HG02973 (cell line): ENCODE measurements around the gene TSPAN33.

Source experiments
- ATAC-seq: cut with Tn5 transposase; IDR thresholded peaks from one replicate; pipeline ENCODE4 v1.9.1; 2021; ENCODE audit warnings: moderate library complexity; ENCODE audit not compliant: unreplicated experiment

TSPAN33 gene

DNA sequence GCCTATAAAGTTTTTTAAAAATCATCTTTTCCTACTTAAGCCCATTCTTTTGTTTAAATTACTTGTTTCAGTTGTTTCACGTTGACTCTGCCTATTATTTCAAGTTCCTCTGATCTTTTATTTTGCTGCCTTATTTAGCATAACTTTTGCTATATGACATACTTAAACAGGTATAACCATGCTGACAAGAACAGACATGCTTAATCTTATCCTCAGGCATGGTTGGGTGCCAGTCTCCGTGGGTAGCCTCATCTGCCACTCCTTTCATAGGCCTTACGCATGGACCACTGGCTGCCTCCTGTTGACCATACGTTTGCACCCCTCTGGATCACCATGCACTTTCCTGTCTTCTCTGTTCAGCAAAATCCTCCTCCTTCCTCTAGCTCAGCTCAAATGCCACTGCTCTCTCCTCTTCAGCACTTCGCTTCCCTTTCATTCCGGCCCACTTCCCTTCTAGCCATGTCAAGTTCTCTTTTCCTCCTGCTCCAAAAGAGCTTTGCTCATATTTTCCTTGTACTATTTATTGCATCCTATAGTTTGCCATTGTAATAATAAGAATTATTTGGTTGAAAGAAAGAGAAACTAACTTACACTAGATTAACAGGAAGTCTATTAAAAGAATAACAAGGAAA, 10.0 kb upstream of the TSPAN33 start:
- no peak for ATAC-seq

DNA sequence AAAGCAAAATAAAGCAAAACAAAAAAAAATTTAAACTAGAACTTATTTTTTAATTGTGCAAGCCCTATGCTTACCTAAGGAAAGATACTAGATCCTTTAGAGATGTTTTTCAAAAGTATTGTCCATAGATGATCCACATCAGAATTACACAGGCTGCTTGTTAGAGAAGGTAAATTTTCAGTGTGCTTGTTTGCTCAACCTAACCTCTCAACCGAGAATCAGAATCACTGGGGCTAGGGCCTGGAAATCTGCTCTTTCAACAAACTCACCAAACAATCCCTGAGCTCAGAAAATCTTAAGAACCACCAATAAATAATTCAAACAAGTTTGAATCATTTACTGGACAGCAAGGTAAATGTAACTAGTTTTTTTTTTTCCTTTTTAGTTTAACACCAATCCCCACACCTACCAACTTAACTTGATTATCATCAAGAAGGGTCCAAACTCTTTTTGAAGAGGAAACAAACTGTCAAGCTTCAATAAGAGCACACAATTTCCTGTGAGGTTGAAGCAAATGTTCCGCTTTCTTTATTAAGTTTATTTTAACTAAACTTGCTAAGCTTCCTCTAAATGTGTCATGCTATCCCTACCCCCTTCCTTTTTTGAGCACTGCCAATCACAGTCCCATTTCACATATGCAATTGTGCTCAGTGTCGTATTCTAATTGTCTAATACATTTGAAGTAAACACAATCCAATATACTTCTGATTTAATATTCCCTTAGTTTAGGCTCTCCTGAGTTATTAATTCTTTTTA, 7.4 kb upstream of the TSPAN33 start:
- ATAC-seq: no peak

DNA sequence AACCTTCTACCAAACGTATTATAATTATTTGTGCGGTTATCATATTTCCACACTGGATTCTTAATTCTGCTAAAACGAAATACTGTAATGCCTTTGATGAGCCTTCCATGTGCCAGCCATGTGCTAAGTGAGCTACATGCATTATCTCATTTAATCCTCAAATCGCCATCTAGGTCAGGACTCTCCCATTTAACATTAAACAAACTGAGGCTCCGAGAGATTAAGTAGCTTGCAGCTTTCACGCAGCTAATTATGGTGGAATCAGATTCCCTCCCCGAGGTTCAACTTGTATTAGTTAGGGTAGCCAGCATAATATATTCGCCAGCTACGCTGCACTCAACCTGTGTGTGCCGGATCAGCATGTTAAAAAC, 798 bp upstream of the TSPAN33 start:
- ATAC-seq: no peak

DNA sequence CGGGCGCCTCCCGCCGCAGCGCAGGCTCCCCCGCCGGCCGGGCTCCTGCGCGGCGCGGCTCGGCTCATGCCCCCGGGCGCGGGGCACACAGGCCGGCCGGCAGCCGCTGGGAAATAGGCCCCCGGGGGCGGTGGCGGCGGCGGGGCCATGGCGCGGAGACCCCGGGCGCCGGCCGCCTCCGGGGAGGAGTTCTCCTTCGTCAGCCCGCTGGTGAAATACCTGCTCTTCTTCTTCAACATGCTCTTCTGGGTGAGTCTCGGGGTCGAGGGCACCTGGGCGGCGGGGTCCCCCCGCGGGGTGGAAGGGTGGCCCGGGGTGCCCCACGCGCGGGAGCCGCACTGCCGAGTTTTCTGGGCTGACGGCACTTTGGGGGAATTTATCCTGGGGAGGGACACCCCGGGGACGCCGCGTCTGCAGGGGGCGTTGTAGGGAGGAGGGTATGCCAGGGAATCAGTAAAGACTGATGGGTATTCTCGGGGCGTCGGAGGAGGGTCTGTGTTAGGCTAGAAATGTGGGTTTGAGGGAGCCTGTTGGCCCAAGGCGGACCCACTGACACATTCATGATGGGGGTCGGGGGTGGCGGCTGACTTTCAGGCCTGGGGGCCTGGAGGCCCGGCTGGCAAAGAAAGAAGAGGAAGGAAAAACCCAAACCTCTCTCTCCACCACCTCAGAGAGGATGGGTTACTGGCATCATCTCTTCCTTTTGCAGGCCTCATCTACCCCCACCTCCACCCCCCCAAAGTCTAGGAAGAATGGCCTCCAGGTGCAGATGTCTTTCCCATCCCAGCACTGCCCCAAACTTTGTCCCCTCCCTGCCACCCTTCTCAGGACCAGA, 544 bp downstream of the TSPAN33 start:
- ATAC-seq: peak; percentile 7

DNA sequence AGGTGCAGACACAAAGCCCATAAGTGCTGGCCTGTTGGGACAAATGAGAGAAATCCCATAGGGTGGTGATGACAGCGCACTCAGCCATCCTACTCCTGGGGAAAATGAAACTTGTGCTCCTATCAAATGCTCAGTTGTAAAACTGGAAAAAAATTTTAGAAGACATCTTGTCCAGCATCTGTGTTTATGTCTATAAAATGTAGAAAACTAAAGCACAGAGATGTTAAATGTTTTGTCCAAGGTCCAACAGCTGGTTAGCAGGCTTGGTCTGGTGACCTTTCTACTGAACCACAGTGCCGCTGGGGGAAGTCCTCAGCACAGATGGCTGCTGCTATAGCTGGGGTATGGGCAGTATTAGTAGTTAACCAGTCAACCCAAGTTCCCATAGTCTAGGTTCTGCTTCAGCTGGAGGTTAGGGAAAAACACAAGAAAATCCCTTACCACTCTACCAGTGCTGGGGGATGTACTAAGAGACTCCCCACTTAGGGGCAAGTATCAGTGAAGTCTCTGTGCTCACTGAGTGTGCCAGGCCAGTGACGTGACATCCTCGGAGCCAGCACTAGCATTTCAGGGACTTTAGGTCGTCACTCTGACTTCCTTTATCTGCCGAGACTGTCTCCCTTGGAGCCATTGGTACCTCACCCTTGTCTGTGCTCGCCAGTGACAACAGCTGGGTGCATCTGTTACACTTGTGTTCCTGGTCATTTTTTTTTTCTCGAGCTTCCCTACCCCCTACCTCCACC, 1.9 kb downstream of the TSPAN33 start:
- peak; percentile 71 for ATAC-seq

DNA sequence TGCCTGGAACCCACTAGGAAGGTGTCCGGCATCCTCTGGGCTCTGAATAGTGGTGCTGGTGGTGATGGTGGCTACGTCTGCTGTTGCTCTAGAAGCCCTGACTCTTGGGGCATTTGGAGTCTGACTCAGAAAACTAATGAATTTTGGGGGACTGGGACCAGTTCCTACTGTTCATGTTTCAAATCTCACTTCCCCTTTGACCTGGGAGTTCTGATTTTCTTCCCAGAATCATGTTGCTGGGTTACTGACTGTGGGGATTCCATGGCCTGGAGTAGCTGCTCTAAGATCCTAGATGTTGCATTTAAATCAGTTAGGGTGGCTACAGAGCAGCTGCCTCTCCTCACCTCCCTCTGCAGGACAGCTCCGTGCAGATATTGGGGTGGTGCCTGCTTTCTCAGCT, 3.2 kb downstream of the TSPAN33 start:
- no peak for ATAC-seq

DNA sequence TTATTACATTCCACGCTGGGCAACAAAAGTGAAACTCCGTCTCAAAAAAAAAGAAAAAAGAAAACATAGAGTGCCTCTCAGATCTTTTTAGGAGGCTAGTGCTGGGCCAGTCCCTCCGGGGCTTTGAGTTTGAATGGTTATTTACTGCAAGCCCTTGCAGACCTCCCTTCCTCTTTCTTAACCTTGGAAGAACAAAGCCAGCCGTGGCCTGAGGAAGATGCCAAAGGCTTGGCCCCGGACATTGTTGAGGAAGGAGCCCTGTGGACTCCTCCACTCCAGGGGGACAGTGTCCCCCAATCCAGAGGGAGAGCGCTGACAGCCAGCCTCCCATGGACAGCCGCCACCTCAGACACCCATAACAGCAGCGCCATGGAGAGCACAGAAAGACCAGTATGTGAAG, 5.0 kb downstream of the TSPAN33 start:
- ATAC-seq: no peak

DNA sequence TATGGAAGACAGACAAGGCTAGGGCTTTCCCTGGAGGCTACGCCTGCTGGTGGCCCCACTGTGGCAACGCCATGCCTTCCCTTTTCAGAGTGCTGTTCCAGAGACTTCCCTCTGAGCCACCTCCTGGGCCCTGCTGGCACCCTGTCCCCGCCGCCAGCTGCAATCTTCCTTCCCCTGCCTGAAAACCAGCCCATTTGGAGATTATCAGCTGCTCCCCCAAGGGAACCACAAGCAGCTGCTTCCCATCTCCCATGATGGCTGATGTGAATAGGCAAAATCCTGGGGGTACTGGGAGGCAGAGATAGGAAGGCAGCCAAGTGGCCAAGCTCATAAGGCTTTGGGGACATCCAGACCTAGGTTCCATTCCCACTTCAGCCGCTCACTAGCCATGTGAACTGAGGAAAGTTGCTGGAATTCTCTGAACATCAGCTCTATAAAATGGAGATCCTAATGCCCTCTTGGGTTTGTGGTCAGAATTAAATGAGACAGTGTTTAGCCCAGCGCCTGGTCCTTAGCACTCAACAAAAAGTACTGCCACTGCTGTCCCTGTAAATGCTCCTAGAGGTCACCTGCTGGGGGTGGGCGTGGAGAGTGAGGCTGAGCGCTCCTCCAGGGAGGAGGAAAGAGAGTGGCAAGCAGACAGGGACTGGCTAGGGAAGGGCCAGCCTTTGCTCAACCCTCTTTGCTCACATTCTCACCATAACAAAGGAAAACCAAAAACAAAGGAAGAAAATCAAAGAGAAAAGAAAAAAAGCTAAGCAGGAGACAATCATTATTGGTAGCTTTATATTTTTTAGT, 5.9 kb downstream of the TSPAN33 start:
- ATAC-seq: no peak

DNA sequence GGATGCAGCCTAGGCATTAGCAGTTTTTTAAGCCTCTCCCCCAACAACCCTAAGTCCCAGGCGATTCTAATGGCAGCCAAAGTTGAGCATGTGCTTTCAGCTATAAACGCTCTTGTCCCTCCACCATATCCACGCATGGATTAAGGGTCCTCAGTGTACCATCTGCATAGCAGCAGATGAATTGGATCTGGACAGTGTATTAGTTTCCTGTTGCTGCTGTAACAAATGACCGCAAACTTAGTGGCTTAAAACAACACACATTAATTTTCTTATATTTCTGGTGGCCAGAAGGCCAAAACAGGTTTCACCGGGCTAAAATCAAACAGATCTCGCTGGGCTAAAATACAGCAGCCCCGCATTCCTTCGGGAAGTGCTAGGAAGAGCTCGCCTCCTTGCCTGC, 13.1 kb downstream of the TSPAN33 start:
- ATAC-seq: no peak

DNA sequence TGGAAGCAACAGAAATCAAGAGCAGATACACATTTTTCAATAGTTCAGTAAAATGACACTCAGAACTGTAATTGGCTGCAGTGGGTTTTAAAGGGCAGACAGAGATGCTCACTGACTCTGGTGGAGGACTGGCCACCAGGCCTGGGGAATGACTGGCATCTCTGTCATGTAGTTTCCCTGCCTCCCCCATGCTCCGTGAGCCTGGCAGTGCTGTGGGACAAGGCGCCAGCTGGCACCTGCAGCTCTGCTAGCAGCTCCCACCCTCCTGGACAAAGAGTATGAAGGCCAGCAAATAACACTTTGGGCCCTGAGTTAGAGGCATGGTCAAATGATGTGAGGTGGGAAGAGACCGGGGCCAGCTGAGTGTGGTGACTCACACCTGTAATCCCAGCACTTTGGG, 15.0 kb downstream of the TSPAN33 start:
- no peak for ATAC-seq

DNA sequence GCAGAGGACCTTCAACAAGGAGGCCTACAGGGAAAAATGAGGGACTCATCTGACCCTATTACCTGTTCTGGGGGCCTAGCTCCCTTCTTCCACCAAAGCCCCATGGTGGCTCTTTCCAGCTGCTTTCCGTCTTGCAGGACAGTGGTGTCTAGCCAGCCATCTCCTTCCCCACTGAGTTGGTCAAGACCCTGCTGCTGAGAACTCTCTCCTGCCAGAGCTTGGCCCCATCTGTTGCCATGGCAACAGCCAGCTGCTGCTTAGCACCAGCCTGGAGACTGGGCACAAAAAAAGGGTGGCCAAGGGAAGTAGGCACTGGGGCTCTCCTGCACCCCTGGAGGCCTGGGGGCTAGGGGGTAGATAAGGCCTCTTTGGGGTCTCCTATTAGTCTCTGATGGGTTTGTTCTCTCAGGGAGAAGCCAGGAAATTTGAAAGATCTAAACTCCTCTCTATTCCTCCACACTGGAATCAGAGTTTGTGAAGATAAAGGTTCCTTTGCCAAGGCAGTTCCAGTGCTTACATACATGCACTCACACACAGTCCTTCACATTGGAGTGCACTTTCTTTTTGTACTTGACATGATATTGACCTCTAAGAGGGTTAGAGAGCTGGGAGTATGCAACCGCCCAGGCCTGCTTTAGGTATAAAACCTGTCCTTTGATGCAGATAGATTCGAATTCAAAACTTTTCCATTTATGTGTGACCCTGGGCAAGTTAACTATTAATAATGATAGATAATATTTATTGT, 15.8 kb downstream of the TSPAN33 start:
- ATAC-seq: no peak

DNA sequence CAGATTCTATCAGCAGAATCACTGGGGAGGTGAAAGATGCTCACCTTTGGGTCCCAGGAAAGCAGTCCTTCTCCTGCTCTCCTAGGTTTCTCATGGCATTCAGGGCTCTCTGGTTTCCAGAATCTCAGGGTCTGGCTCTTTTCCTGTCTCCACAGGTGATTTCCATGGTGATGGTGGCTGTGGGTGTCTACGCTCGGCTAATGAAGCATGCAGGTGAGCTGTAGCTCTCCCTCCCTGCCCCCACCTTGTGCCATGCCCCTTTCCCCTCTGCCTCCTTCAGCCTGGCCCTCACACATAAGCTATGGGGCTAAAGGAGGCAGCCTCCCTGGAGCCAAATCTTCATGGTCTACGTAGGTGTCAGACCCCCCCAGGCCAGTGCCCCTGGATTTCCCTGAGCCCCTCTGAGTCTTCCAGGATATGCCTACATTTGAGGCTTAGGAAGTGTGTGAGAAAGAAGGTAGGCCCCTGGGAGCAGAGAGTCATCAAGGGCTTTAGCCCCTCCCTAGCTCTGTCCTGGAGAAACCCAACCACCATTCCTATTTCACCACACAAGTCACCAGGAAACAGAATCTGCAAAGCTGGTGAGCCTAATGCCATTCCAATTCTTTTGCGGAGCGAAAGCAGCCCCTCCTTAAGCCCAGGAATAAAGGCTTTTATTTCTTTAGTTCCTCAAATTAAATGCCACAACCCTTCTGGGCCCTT, 17.2 kb downstream of the TSPAN33 start:
- no peak for ATAC-seq

DNA sequence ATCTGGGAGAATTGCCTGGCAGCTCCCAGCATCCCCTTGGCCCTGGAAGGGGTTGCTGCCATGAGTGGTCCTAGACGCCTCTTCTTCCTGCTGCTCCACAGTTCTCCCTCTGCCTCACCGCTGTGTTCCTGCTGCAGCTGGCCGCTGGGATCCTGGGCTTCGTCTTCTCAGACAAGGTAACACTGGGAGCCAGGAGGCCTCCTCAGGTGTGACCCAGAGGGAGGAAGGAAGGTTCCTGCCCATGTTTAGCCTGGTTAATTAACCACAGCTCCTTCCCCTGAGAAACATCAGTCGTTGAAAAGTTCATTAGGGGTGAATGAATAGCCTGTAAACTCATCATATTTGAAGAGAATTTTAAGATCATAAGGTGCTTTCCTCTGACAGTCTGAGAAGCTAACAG, 18.2 kb downstream of the TSPAN33 start:
- ATAC-seq: no peak

DNA sequence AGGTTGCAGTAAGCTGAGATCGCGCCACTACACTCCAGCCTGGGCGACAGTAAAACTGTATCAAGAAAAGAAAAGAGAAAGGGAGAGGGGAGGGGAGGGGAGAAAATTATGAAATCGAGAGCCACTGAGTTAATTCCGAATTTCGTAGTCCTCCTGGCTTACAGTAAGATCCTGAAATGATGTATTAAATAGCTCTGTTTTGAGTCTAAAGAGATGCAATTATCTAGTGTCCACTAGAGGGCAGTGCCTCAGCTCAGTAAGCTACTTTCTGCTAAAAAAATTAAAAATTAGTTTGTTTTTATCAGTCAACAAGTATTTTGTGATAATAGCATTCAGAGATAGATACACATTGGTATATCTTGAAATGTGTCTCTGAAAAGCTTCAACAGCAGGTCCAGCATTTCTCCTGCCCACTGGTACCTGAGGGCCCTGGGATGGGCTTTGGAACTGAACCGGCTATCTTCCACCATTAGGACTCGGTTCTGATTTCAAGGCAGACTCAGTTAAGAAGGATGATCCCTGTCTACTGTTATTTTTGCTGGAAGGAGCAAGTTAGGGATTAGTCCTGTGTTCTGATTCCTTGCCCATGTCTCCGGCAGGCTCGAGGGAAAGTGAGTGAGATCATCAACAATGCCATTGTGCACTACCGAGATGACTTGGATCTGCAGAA, 19.5 kb downstream of the TSPAN33 start:
- ATAC-seq: no peak

DNA sequence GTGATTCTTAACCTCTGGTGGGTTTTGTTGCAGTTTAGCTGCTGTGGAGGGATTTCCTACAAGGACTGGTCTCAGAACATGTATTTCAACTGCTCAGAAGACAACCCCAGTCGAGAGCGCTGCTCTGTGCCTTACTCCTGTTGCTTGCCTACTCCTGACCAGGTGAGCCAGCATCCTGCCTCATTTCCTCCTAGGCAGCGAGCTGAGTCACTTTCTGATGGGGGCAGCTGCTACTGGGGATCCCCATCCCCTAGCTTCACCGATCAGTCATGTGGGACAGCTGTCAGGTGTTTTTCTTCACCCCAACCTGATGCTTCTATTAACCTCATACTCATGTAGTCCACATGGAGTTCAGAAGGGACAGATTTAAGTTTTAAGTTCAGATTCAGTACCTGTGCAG, 22.2 kb downstream of the TSPAN33 start:
- ATAC-seq: peak; percentile 41

DNA sequence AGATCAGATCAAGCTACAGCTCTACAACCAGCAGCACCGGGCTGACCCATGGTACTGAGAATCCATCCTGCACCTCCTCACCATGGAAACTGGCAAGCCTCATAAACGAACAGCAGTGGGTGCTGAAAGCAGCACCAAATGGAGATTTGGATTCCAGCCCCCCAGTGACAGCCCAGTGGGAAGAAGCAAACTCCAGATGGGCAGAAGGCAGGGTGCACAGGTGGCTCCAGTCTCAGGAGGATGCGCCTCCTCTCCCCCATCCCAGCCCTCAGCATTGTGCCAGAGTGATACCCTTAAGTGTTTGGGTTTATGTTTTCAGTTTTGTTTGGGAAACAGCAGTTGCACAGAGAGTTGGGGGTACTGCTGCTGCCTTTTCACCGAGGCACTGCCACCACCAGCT, 23.3 kb downstream of the TSPAN33 start:
- ATAC-seq: no peak

DNA sequence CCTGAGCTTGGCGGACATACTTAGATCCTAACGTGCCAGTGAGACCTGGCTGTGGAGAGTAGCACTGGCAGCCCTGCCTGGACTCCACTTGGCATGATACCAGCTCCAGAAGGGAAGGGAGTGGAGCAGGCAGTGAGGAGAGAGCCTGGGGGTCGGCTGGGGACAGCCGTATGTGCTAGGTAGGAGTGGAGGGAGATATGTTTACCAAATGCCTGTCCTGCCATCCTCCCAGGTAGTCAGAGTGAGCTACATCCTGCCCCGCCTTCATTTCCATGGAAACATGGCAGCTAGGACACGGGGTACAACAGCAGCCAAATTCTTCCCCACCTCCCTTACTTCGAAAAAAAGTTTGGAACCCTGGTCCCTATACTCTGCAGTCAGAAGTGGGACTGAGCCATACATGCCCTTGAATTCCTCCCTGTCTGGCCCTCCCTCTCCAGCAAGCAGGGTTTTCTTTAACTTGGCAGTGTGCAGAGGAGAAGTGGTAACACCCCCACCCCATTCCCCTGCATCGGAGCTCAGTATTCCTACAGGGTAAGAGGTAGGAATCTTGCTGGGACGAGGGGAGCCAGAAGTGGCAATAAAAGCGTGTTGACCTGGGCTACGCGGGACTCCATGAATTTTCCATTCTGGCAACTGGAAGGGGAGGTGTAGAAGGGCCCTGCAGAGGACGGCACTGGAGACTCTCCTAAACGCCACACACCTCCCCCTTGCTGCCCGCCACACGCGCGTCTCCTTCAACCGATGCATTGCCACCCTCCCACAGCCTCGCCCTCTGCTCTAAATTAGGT, 23.9 kb downstream of the TSPAN33 start:
- ATAC-seq: no peak

DNA sequence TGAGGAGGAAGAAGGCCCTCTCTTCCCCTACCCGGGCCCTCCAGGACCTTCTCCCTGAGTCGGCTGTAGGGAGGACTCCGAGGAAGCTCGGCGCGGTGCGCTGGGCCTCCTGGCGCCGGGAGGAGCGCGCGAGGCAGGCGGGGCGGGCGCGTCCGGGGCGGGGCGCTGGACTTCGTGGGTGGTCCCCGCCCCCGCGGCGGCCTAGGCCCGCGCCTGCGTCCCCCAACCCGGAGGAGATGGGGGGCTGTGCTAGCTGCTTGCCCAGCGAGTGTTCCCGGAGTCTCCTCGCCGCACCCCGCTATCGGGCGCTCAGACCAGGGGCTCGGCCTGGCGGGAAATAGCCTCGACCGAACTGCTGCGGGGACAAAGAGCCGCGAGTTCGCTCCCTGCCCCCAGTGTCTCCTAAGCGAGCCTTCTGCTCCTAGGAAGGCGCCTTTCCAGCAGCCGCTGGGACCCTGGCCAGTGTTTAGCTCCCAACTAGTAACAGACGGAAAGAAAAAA, 24.7 kb downstream of the TSPAN33 start:
- ATAC-seq: no peak
